CMK (cell line): ENCODE data around the gene ETV6.
A peak's percentile ranks its signal among the peaks of the same experiment; 100 is the strongest.

Source experiments
- DNase-seq: peaks from one replicate; pipeline ENCODE4 v3.0.0-alpha.2; 2010; ENCODE audit warnings: low read depth

The ETV6 gene

GRCh38 chr12:11827091-11828061 lies 177.9 kb downstream of the ETV6 start:
- no peak for DNase-seq

DNA sequence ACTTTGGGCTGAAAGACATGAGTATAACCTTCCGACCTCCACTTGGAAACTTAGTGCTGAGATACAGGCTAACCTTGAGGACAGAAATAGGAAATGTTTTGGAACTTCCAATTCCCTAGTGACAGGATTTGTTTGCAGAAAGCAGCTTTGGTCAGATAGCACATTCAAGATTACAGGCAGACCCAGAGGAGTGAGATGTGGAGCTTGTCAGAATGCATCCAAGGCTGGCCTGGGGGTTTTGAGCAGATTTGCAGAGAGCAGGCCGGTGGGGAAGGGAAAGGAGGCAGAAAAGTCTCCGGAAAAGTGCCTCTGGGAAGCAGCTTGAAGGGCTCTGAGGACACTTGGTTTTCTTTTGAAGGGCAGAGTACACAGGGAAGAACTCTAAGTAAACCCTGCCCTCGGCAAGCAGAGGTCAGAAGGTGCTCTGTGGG lies 180.3 kb downstream of the ETV6 start:
- no peak for DNase-seq

DNA sequence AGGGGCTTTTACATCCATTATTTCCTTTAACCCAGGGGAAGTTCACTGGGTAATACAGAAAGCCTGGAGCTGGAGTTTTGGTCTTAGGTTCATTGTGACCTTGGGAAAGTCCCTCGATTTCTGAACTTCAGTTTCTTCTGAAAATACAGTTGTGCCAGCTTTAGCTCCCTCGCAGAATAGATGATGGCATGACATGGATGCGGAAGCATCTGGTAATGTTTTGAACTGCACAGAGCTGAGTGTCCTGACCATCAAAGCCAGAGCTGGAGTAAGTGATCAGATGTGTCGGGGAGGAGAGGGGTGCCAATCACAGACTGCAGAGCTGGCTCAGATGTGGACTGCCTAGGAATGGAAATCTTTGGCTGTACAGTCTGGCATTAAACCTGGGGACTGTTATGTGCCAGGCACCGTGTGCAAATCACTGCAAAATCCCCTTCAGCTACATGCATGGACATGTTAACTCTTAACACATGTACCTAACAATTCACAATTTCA lies 180.9 kb downstream of the ETV6 start:
- no peak for DNase-seq

- no peak for DNase-seq
These were observed 182.6 kb downstream of the ETV6 start for GRCh38 chr12:11832093-11832492.

GRCh38 chr12:11833174-11833895 lies 183.9 kb downstream of the ETV6 start:
- no peak for DNase-seq

DNA sequence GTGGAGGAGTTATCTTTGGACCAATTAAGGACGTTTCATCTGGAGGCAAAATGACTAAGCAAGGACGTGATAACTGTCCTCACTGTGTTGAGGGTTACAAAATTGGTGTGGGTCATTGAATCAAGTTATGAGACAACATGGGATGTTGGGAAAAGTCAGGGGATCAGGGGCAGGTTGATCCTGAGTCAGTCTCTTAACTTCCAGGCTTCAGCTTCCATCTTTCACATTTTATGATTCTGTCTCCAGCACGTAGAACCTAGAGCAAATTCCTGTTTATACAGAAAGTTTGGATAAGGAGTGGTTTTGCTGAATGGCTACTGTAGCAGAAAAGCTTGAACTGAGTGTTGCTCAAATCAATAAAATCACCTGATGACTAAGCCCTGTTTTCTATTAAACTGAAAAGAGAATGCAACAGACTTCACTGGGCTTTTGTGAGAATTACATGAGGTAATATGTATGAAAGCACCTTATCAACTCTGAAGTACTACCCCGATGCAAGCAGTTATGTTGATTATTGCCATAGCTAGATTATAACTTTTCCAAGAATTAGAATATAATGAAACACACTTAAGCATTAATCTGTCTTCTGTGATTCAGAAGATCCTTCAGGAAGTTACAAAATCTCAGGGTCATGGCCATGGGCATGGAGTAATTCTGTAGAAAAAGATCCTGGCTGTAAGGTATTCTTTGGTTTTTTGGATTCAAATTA lies 184.8 kb downstream of the ETV6 start:
- no peak for DNase-seq

GRCh38 chr12:11834931-11835330 lies 185.5 kb downstream of the ETV6 start:
- no peak for DNase-seq

GRCh38 chr12:11836282-11837151 lies 187.0 kb downstream of the ETV6 start:
- no peak for DNase-seq

GRCh38 chr12:11837216-11837934 lies 187.9 kb downstream of the ETV6 start:
- DNase-seq, result no peak

DNA sequence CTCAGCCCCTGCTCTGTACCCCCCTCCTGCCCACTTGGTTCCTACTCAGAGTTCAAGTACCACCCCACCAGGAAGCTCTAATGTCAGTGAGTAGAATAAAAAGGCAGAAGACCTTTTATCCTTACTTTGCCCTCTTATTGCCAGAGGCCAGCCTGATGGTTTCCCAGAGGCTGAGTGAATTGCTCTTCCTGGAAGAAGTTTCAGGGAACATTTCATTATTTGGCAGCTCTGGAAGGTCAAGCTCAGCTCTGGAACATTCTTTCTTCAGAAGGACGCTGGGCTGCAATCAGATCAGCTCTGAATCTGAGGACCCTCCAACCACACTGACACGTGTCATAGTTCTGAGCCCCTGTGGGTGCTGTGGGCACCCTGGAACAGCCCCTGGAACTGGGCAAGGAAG lies 188.9 kb downstream of the ETV6 start:
- DNase-seq, result no peak

DNA sequence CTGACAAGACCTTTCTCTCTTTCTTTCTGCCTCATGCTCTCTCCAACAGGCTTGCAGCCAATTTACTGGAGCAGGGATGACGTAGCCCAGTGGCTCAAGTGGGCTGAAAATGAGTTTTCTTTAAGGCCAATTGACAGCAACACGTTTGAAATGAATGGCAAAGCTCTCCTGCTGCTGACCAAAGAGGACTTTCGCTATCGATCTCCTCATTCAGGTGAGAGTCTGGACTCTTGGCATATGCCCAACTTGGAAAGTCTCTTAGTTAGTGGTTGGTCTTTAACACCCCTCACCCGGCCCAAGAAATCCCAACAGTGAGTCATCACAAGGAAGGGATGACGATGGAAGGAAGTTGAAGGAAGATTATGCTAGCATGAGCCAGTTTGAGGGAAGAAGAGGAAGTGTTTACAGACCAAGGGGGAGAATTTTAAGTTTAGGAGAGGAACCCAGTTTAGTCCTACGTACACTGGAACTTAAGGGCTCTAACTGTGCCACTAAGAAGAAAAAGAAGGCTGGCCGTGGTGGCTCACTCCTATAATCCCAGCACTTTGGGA lies 189.7 kb downstream of the ETV6 start:
- peak; percentile 44 for DNase-seq

DNA sequence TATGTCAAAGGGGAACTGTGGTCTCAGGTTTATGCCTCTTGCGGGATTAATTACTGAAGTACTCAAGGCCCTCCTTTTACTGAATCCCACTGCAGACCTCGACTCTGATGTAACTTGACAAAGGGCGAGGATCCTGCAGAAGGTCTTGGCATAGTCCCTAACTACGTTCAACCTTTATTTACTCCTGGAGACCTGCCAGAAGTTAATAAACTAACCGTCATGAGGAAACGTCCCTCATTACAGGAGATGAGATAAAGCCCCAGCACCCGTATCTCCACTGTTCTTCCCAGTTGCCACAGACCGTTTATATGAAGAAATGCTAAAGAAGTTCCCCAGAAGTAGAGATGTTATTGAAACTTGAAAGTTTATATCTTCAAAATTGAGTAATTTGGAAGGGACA lies 190.9 kb downstream of the ETV6 start:
- peak; percentile 24 for DNase-seq

DNA sequence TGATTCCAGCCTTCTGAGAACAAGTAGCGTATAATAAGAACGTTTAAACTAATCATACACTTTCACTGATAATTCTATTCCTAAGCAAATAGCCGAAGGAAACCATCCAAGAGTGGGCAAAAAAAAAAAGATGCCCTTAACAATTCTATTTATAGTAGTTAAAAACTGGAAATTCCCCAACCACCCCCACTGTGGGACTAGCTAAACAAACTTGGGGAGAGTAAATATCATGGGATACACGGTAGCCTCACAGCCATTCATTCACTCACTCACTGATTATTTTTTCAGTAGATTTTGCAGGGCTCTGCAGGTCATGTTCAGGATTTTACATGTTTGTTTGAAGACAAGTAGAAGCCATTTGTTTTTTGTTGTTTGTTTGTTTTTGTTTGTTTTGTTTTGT lies 197.0 kb downstream of the ETV6 start:
- no peak for DNase-seq

DNA sequence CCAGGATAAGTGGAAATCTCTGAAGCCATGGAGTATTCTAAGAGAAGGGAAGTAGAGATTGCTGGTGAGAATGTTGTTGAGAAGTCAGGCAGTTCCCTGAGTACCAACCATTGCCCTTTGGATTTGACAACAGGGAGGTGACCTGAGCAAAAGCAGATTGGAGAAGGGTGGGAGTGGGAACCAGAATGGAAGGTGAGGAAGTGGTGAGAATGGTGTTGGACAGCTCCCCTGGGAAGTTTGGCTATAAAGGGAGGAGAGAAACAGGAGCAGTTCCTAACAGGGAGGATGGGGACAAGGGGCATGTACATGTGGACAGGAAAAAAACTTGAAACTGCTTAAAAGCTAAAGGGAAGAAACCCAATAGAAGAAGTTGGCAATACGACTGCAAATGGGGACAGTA lies 198.1 kb downstream of the ETV6 start:
- no peak for DNase-seq

DNA sequence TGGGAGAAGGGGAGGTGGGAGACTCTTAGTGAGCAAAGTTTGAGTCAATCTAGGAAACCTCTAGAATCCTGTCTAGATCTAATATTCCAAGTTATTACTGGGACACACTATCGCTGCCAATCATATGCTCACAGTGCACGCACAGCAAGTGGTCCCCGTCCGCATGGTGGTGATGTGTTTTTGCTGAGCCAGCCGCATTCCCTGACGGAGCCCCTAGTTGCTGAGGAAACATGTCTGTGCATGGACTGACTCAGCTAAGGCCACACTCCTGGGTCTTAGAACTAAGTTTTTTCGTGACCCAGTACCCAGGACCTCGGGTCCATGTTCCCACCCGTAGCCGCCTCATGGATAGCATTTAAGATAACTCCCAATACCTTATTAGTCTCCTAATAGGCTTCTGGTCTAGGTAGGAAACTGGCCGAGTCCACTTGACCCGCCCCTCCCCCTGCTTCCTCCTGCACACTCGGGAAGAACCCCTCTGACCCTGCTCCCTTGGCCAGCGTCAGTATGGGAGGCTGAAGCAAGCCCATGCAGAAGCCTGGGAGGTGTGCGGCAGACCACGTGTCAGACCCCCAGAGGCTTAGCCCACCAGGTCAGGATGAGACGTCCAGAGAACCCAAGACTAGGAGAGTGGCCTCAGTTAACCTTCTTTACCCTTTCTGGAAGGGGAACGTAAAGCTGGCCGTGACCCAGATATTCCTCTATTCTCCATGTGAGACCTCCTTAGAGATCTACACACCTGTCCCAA lies 200.5 kb downstream of the ETV6 start:
- DNase-seq, result no peak

GRCh38 chr12:11853126-11853525 lies 203.7 kb downstream of the ETV6 start:
- no peak for DNase-seq

DNA sequence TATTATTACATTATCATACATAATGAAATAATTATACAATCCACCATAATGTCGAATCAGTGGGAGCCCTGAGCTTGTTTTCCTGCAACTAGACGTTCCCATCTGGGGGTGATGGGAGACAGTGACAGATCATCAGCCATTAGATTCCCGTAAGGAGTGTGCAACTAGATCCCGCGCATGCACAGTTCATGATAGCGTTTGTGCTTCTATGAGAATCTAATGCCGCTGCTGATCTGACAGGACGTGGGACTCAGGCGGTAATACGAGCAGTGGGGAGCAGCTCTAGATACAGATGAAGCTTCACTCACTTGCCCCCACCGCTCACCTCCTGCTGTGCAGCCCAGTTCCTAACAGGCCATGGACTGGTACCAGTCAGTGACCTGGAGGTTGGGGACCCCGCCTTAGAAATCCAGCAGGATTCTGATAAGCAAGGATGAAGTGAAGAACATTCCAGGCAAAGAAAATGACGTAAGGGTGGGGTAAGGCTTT lies 204.6 kb downstream of the ETV6 start:
- no peak for DNase-seq

DNA sequence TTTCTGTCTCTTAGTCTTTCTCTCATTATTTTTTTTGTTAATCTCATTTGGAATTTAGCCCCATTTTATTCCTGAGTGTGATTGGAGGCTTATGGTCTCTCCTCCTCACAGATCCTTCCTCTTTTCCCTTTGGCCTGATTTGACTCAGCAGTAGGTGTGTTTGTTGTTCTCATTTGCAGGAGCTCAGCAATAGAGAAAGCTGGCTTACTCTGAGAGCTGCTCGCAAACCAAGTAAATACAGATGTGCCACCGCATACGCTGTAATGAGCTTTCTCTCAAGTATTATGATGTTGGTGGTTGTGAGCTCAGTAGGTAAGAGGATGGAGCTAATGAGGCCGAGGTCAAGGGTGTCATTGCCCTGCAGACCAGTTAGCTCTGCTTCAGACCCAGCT lies 206.5 kb downstream of the ETV6 start:
- no peak for DNase-seq

- DNase-seq, result no peak
These were observed 207.5 kb downstream of the ETV6 start for GRCh38 chr12:11856971-11857370.
